SK-N-SH (cell line): Measurements from ENCODE around the gene PCNX3. TPM values are rescaled to one million over a fixed set of nuclear protein-coding genes. Genes with fewer than 3 reads are reported as not detected.

Source experiments
- CTCF ChIA-PET: fragments of 300-600, 350-600 bp; formaldehyde crosslinking; extraction: SDS; loops from one replicate; lab custom pipeline; 2021; lab: Yijun Ruan, JAX
- POLR2A ChIA-PET: fragments of 350-600 bp; sonication (Branson Sonifier 250); formaldehyde crosslinking; extraction: SDS; loops from one replicate; lab custom pipeline; 2020; ENCODE audit warnings: antibody characterized with exemption, inconsistent platforms; lab: Yijun Ruan, JAX
- DNase-seq: peaks from one replicate; pipeline ENCODE4 v3.0.0; 2012
- H2AFZ ChIP-seq: fragments of 200-600 bp; sonication (generic); 2 replicates; pipeline ENCODE4 v1.8.1; 2016; ENCODE audit warnings: antibody characterized with exemption, mild to moderate bottlenecking, low read depth
- H3F3A ChIP-seq: fragments of 200-600 bp; sonication (generic); replicated peaks from 2 replicates; pipeline ENCODE3; 2016; ENCODE audit warnings: antibody characterized with exemption, mild to moderate bottlenecking; ENCODE audit not compliant: insufficient read depth
- H3K27ac ChIP-seq, 2 experiments: fragments of 200-500 bp in 1 of 2; fragments of 200-600 bp in 1 of 2; sonication (Bioruptor generic) in 1 of 2; sonication (generic), shearing (Covaris generic) in 1 of 2; 2 replicates each; pipeline versions ENCODE4 v1.5.1 to v1.6.1; 2014 to 2016; ENCODE audit warnings: low read depth in 2 of 2, inconsistent platforms in 1 of 2, low read length in 1 of 2, mild to moderate bottlenecking in 1 of 2, mixed read lengths in 1 of 2
- H3K27me3 ChIP-seq: fragments of 200-600 bp; sonication (generic), shearing (Covaris generic); 2 replicates; pipeline ENCODE4 v1.6.1; 2016; ENCODE audit warnings: mixed run types; ENCODE audit not compliant: insufficient read depth
- H3K36me3 ChIP-seq, 2 experiments: fragments of 200-500 bp in 1 of 2; fragments of 200-600 bp in 1 of 2; sonication (Bioruptor generic) in 1 of 2; sonication (generic) in 1 of 2; replicated peaks in 1 of 2; 2 replicates each; pipeline versions ENCODE3 to v1.5.1; 2014 to 2016; ENCODE audit warnings: low read length in 1 of 2, mild to moderate bottlenecking in 1 of 2; ENCODE audit not compliant: insufficient read depth in 2 of 2, control insufficient read depth in 1 of 2
- H3K4me1 ChIP-seq, 2 experiments: fragments of 200-500 bp in 1 of 2; fragments of 200-600 bp in 1 of 2; sonication (Bioruptor generic) in 1 of 2; sonication (generic), shearing (Covaris generic) in 1 of 2; 2 replicates each; pipeline versions ENCODE4 v1.5.1 to v1.6.1; 2014 to 2016; ENCODE audit warnings: low read depth in 1 of 2, low read length in 1 of 2, mixed run types in 1 of 2; ENCODE audit not compliant: insufficient read depth in 2 of 2, control insufficient read depth in 1 of 2
- H3K4me2 ChIP-seq: fragments of 200-600 bp; sonication (generic), shearing (Covaris generic); 2 replicates; pipeline ENCODE4 v1.6.1; 2017; ENCODE audit warnings: mixed run types
- H3K4me3 ChIP-seq, 2 experiments: fragments of 200-500 bp in 1 of 2; fragments of 200-600 bp in 1 of 2; sonication (Bioruptor generic) in 1 of 2; sonication (generic), shearing (Covaris generic) in 1 of 2; 2 replicates each; pipeline versions ENCODE4 v1.5.1 to v1.8.1; 2014 to 2016; ENCODE audit warnings: low read depth in 2 of 2, inconsistent platforms in 1 of 2, low read length in 1 of 2, mild to moderate bottlenecking in 1 of 2, mixed read lengths in 1 of 2, moderate library complexity in 1 of 2
- H3K79me2 ChIP-seq: fragments of 200-600 bp; sonication (generic); 2 replicates; pipeline ENCODE4 v1.8.1; 2017; ENCODE audit warnings: mild to moderate bottlenecking; ENCODE audit not compliant: insufficient read depth
- H3K9ac ChIP-seq: fragments of 200-600 bp; sonication (generic); 2 replicates; pipeline ENCODE4 v1.6.1; 2017; ENCODE audit warnings: mixed run types
- H3K9me2 ChIP-seq: fragments of 200-600 bp; sonication (generic); 2 replicates; pipeline ENCODE4 v1.6.1; 2017; ENCODE audit warnings: mixed run types
- H3K9me3 ChIP-seq: fragments of 200-600 bp; sonication (generic); 2 replicates; pipeline ENCODE4 v1.6.1; 2017; ENCODE audit warnings: mixed run types, mild to moderate bottlenecking, moderate library complexity
- H4K20me1 ChIP-seq: fragments of 200-600 bp; sonication (generic); 2 replicates; pipeline ENCODE4 v1.6.1; 2017; ENCODE audit warnings: mild to moderate bottlenecking, mixed run types; ENCODE audit not compliant: insufficient read depth
- CTCF ChIP-seq: fragments of 200-600 bp; sonication (generic); IDR thresholded peaks from 2 replicates; pipeline ENCODE4 v1.6.1; 2017; ENCODE audit warnings: antibody characterized with exemption, mild to moderate bottlenecking, moderate library complexity
- ELF1 ChIP-seq: IDR thresholded peaks from 2 replicates; pipeline ENCODE4 v1.4.0; 2012
- EP300 ChIP-seq, 2 experiments: IDR thresholded peaks; 2 replicates each; pipeline versions ENCODE4 v1.4.0 to v1.6.1; 2012; ENCODE audit warnings: borderline replicate concordance in 1 of 2, low read depth in 1 of 2, low read length in 1 of 2
- EZH2phosphoT487 ChIP-seq: fragments of 200-600 bp; sonication (generic); IDR thresholded peaks from 2 replicates; pipeline ENCODE4 v1.6.1; 2017; ENCODE audit warnings: low read depth, mixed run types, mild to moderate bottlenecking, antibody characterized with exemption, moderate library complexity, borderline replicate concordance
- FOXJ3 ChIP-seq: sonication (generic); formaldehyde crosslinking; IDR thresholded peaks from 2 replicates; pipeline ENCODE4 v1.5.1; 2020; ENCODE audit warnings: mild to moderate bottlenecking, missing genetic modification reagents
- JUND ChIP-seq: IDR thresholded peaks from 2 replicates; pipeline ENCODE4 v1.4.0; 2012
- MAX ChIP-seq: IDR thresholded peaks from 2 replicates; pipeline ENCODE4 v1.4.0; 2012; ENCODE audit warnings: low read depth
- MEF2A ChIP-seq: IDR thresholded peaks from 2 replicates; pipeline ENCODE4 v1.4.0; 2012; ENCODE audit warnings: low read depth, borderline replicate concordance
- MXI1 ChIP-seq: IDR thresholded peaks from 2 replicates; pipeline ENCODE4 v1.6.1; 2012; ENCODE audit warnings: mild to moderate bottlenecking, low read depth, low read length, improper control_type of control experiment
- NFIC ChIP-seq: IDR thresholded peaks from 2 replicates; pipeline ENCODE4 v1.4.0; 2012; ENCODE audit warnings: borderline replicate concordance
- PBX3 ChIP-seq: IDR thresholded peaks from 2 replicates; pipeline ENCODE4; 2012
- POLR2AphosphoS5 ChIP-seq: IDR thresholded peaks from 2 replicates; pipeline ENCODE4 v1.6.1; 2012; ENCODE audit warnings: low read depth, low read length
- RFX5 ChIP-seq: IDR thresholded peaks from 2 replicates; pipeline ENCODE4 v1.6.1; 2012; ENCODE audit warnings: mild to moderate bottlenecking, improper control_type of control experiment, low read length
- RXRA ChIP-seq: IDR thresholded peaks from 2 replicates; pipeline ENCODE4 v1.4.0; 2012; ENCODE audit warnings: low read depth, mild to moderate bottlenecking, borderline replicate concordance
- TCF12 ChIP-seq: IDR thresholded peaks from 2 replicates; pipeline ENCODE4 v1.4.0; 2012
- TEAD4 ChIP-seq: IDR thresholded peaks from 2 replicates; pipeline ENCODE4 v1.4.0; 2012; ENCODE audit warnings: mild to moderate bottlenecking, borderline replicate concordance; ENCODE audit not compliant: insufficient read depth
- YY1 ChIP-seq: IDR thresholded peaks from 2 replicates; pipeline ENCODE4 v1.4.0; 2012; ENCODE audit warnings: low read depth, mild to moderate bottlenecking
- WGBS: methylation state at CpG from one replicate; pipeline ENCODE4 v1.1.6; 2017; ENCODE audit warnings: low lambda C conversion rate; 5-methylcytosine and 5-hydroxymethylcytosine counted together
- polyA plus RNA-seq, 3 experiments: library from polyadenylated mRNA; depleted of rRNA; stranded (reverse); fragments of >200 nt; gene quantifications; 2 replicates each; pipeline ENCODE4 v1.2.3, GENCODE V29; 2012
- TF ChIP-seq, protein P1 (sequence below): fragments of 150-350 bp; IDR thresholded peaks from 2 replicates; pipeline ENCODE4 v1.6.1; 2016; ENCODE audit warnings: mild to moderate bottlenecking, low read depth, low read length

PCNX3 gene
- polyA plus RNA-seq, 1 of the 3 experiments (the other 2 are of a cell fraction), result 33.7 TPM

DNA sequence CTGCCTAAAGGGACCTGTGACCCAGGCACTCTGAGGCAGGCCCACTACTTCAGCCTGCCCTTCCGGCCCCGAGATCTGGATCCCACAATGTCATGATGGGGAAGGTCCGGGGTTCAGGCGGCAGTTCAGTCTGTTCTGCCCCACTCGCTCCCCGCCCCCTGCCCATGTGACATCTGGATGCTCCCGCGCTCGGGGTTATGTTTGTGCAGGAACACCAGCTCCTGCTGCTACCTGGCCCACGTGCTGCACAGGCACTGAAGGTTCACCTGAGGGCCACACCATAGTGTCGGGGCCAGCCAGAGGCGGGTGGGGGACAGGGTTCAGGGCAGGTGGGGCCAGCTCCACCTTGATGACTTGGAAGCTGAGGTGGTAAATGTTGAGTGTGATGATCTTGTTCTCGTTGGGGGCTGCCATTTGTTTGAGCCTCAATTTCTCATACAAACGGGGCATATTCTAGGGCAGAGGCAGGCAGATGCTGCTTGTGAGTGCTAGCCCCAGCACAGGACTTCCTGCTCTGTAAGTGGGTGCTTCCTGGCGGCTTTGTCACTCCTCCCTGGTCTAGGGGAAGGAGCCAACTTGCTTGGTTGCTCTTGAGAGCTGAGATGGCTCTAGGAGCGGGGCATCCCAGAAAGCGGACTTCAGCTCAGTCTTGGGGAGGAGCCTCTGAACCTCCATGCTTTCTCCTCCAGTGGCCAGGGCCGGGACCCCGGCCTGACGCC, 18.0 kb downstream of the PCNX3 start:
- peaks cover 5 to 14% of the 10 kb centered on the region in 2 experiments; a peak in 3 of 4 replicates for H3K4me1 ChIP-seq
- CTCF ChIA-PET, result interaction anchor here (0.8 kb wide), 1 partner anchor 111 kb away, joined by 3 read pairs; no protein-coding TSS in a partner anchor
- H3K9ac ChIP-seq, result no peak overlapping the region
- peaks cover 18% of the 10 kb centered on the region for H3F3A ChIP-seq
- H3K4me2 ChIP-seq, result no peak overlapping the region
- TF ChIP-seq, protein P1, sequence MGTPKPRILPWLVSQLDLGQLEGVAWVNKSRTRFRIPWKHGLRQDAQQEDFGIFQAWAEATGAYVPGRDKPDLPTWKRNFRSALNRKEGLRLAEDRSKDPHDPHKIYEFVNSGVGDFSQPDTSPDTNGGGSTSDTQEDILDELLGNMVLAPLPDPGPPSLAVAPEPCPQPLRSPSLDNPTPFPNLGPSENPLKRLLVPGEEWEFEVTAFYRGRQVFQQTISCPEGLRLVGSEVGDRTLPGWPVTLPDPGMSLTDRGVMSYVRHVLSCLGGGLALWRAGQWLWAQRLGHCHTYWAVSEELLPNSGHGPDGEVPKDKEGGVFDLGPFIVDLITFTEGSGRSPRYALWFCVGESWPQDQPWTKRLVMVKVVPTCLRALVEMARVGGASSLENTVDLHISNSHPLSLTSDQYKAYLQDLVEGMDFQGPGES, result no peak
- TF ChIP-seq TEAD4, result no peak
- TF ChIP-seq, all 33 proteins: peak for 0
- POLR2A ChIA-PET, result interaction anchor here (1.1 kb wide), 1 partner anchor 18 kb away, joined by 3 read pairs; no protein-coding TSS in a partner anchor
- no peak for DNase-seq
- H3K36me3 ChIP-seq, result peaks cover 12 to 68% of the 10 kb centered on the region in 2 experiments
- H3K4me3 ChIP-seq, result no peak overlapping the region
- peaks cover 9% of the 10 kb centered on the region for H4K20me1 ChIP-seq
- peaks cover 4% of the 10 kb centered on the region; the same call in 1 of the 2 replicates for H3K79me2 ChIP-seq
- H3K9me2 ChIP-seq, result no peaks in the 10 kb centered on the region
- no peaks in the 10 kb centered on the region for H3K27me3 ChIP-seq
- H3K9me3 ChIP-seq, result no peaks in the 10 kb centered on the region
- H3K27ac ChIP-seq, result no peak overlapping the region
- no peak overlapping the region for H2AFZ ChIP-seq
- whole genome bisulfite sequencing, result 93% methylated on average over 8 of the region's 20 CpGs

- Histone ChIP-seq H3K36me3 (peaks cover 12 to 64% of the 10 kb centered on the region in 2 experiments), H2AFZ (no peak overlapping the region), H3K79me2 (peaks cover 7% of the 10 kb centered on the region; the same call in 1 of the 2 replicates), H3K9me2 (no peaks in the 10 kb centered on the region), H3K27me3 (no peaks in the 10 kb centered on the region)
- CTCF ChIA-PET, result no interaction called here
- no peak for TF ChIP-seq RFX5
- TF ChIP-seq CTCF, result no peak
- no peak for TF ChIP-seq PBX3
- no peak for TF ChIP-seq YY1
- TF ChIP-seq RXRA, result no peak
- no peak for TF ChIP-seq EZH2phosphoT487
- TF ChIP-seq MAX, result no peak
- TF ChIP-seq ELF1, result no peak
- TF ChIP-seq JUND, result no peak
- no peak for TF ChIP-seq POLR2AphosphoS5
- TF ChIP-seq MXI1, result no peak
- TF ChIP-seq FOXJ3 (CRISPR knock-in tag), result no peak
- no peak for TF ChIP-seq NFIC
- no peak for TF ChIP-seq TCF12
- no peak for TF ChIP-seq EP300 (IDR thresholded peaks at IDR 0.05; ENCODE audit: borderline replicate concordance in 1 of 2, low read depth in 1 of 2, low read length in 1 of 2)
- TF ChIP-seq MEF2A, result no peak
- TF ChIP-seq, all 33 proteins: peak for 0
- no peak for DNase-seq
- Histone ChIP-seq H3K9me3 (no peaks in the 10 kb centered on the region), H3K9ac (no peak overlapping the region), H3F3A (peaks cover 18% of the 10 kb centered on the region), H3K27ac (no peak overlapping the region), H3K4me3 (no peak overlapping the region), H3K4me1 (peaks cover 5 to 17% of the 10 kb centered on the region in 2 experiments; a peak in 3 of 4 replicates), H3K4me2 (no peak overlapping the region), H4K20me1 (peaks cover 9% of the 10 kb centered on the region)
- POLR2A ChIA-PET, result no interaction called here
- WGBS, result 96% methylated on average over 11 of the region's 14 CpGs
Measured at GRCh38 chr11:65634109-65634436, 18.5 kb downstream of the PCNX3 start.
